H1 (cell line): Measurements from ENCODE around the gene MAP2K5. TPM values are rescaled to one million over a fixed set of nuclear protein-coding genes. Genes with fewer than 3 reads are reported as not detected.

Experiments used
- GABPA ChIP-seq: IDR thresholded peaks from 2 replicates; pipeline ENCODE4 v1.6.1; 2011; ENCODE audit warnings: mild to moderate bottlenecking, low read length, moderate library complexity, borderline replicate concordance; ENCODE audit not compliant: insufficient read depth
- JUN ChIP-seq: IDR thresholded peaks from 2 replicates; pipeline ENCODE4 v1.6.1; 2011; ENCODE audit warnings: low read depth, mild to moderate bottlenecking, improper control_type of control experiment, low read length
- KDM4A ChIP-seq: IDR thresholded peaks from one replicate; pipeline ENCODE4 v1.7.1; 2012; ENCODE audit warnings: low read depth, mild to moderate bottlenecking, moderate library complexity, low read length, inconsistent platforms; ENCODE audit not compliant: severe bottlenecking
- SIX5 ChIP-seq: IDR thresholded peaks from 2 replicates; pipeline ENCODE4 v1.6.1; 2011; ENCODE audit warnings: mild to moderate bottlenecking, low read depth, low read length
- polyA plus RNA-seq, 7 experiments: library from polyadenylated mRNA; depleted of rRNA in 3 of 7; stranded (reverse) in 5 of 7; unstranded in 2 of 7; fragments of >200 nt in 5 of 7; fragments of 200-250 nt in 2 of 7; gene quantifications; 1 replicate in 5 of 7; 2 replicates in 1 of 7; 4 replicates in 1 of 7; pipeline versions ENCODE4 v1.2.1 to v1.2.3, GENCODE V29; 2011 to 2013; ENCODE audit warnings: missing spikeins in 2 of 7, mixed read lengths in 2 of 7
- total RNA-seq: library from RNA; stranded (reverse); fragmentation: NEBNext Ultra II Directional; extraction: Animal tissue kit (Norgen Biotek cat#: 25700); gene quantifications from 2 replicates; pipeline ENCODE4 v1.2.1, GENCODE V29; 2021

MAP2K5 gene
- total and polyA plus RNA-seq, 2 of the 8 experiments (the other 6 are each of a cell fraction or from before 2014, with no cell fraction given) = 4.4 to 15.8 TPM

DNA sequence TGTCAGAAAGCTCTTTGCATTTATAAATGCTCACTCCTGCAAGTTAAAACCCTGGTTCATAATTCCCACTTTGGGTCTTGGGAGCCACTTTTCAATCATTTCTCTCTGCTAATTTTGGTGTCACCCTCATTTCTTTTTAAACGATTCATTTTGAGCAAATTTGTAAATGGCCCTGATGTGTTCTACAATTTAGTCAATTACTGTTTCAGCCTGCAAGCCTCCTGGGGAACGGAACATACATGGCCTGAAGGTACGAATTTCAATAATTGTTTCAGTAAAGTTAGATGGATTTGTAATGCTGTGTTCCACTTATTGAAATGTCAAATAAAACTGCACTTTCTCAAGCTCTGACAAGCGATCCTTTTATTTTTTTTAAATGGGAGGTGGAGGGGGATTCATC, 43.2 kb downstream of the MAP2K5 start (continued):
- TF ChIP-seq GABPA (no peak), KDM4A (no peak), JUN (no peak), SIX5 (no peak)
